AG04449 (cell line): Measurements from ENCODE around the gene LATS2.

ENCODE experiments used
- CTCF ChIA-PET: fragments of 350-600 bp; formaldehyde crosslinking; extraction: SDS; loops from one replicate; lab custom pipeline; 2021; ENCODE audit warnings: antibody characterized with exemption; lab: Yijun Ruan, JAX
- POLR2A ChIA-PET: fragments of 400-600, 350-600 bp; formaldehyde crosslinking; extraction: SDS; loops from one replicate; lab custom pipeline; 2020; ENCODE audit warnings: antibody characterized with exemption, inconsistent platforms; lab: Yijun Ruan, JAX
- DNase-seq: peaks from one replicate; pipeline ENCODE4 v3.0.0-alpha.2; 2010; ENCODE audit warnings: low read depth, low spot score
- H3K4me3 ChIP-seq: 2 replicates; pipeline ENCODE4 v1.5.1; 2011; ENCODE audit warnings: low read depth, mild to moderate bottlenecking, control low read depth, low read length
- TF ChIP-seq, protein P1 (sequence below): IDR thresholded peaks from one replicate; pipeline ENCODE4 v1.5.1; 2011; ENCODE audit warnings: mild to moderate bottlenecking, moderate library complexity, low read length, control low read depth, inconsistent platforms; ENCODE audit not compliant: insufficient read depth; ENCODE audit errors: missing control alignments

The LATS2 gene

GRCh38 chr13:20980430-20980829 is 81.0 kb downstream of the LATS2 start:
- ChIA-PET CTCF (no interaction called here), POLR2A (no interaction called here)
- no peak for DNase-seq
- TF ChIP-seq, protein P1, sequence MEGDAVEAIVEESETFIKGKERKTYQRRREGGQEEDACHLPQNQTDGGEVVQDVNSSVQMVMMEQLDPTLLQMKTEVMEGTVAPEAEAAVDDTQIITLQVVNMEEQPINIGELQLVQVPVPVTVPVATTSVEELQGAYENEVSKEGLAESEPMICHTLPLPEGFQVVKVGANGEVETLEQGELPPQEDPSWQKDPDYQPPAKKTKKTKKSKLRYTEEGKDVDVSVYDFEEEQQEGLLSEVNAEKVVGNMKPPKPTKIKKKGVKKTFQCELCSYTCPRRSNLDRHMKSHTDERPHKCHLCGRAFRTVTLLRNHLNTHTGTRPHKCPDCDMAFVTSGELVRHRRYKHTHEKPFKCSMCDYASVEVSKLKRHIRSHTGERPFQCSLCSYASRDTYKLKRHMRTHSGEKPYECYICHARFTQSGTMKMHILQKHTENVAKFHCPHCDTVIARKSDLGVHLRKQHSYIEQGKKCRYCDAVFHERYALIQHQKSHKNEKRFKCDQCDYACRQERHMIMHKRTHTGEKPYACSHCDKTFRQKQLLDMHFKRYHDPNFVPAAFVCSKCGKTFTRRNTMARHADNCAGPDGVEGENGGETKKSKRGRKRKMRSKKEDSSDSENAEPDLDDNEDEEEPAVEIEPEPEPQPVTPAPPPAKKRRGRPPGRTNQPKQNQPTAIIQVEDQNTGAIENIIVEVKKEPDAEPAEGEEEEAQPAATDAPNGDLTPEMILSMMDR, result no peak
- no peak overlapping the region for H3K4me3 ChIP-seq

DNA sequence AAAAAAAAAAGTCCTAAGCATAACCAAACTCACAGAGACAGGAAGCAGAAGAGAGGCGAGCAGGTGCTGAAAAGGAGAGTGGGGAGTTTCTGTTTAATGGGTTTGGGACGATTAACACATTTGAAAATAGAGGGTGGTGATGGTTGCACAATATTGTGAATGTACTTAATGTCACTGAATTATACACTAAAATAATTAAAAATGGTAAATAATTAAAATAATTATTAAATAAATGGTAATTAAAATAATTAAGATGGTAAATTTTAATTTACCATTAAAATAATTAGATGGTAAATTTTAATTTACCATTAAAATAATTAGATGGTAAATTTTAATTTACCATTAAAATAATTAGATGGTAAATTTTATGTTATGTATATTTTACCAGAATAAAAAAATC is 84.0 kb downstream of the LATS2 start:
- ChIA-PET CTCF (interaction anchor here (1.0 kb wide), 1 partner anchor 33 kb away, joined by 3 read pairs; no protein-coding TSS in a partner anchor), POLR2A (no interaction called here)

GRCh38 chr13:20974981-20975585 is 86.3 kb downstream of the LATS2 start:
- no peak overlapping the region for H3K4me3 ChIP-seq
- DNase-seq, result no peak
- CTCF ChIA-PET, result no interaction called here
- POLR2A ChIA-PET, result no interaction called here
- TF ChIP-seq, protein P1, result no peak

More for the DNA sequence above, 84.0 kb downstream of the LATS2 start:
- no peak overlapping the region for H3K4me3 ChIP-seq
- DNase-seq, result no peak
- TF ChIP-seq, protein P1, result no peak

GRCh38 chr13:20973886-20974425 is 87.4 kb downstream of the LATS2 start:
- TF ChIP-seq, protein P1, result no peak
- ChIA-PET POLR2A (no interaction called here), CTCF (no interaction called here)
- H3K4me3 ChIP-seq, result no peak overlapping the region
- DNase-seq, result no peak

DNA sequence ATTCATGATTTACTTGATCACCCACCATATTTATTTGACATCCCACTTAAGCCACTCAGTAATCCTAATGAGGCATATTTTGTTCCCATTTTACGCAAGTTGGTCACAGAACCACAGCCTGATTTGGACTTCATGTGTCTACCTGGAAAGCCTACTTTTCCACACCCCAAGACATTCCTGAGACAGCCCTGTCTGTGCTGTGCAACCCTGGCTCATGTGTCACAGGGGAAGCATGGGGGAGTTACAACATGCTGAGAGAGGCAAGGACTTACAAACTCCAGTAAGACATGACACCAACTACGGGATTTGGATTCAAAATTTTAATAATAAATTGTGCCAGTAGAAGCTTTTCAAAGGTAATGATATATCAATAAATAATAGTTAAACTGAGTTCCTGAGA is 88.7 kb downstream of the LATS2 start:
- ChIA-PET CTCF (interaction anchor here (1.2 kb wide), 1 partner anchor 9 kb away, joined by 4 read pairs; no protein-coding TSS in a partner anchor), POLR2A (no interaction called here)
- no peak for DNase-seq
- TF ChIP-seq, protein P1, result no peak
- H3K4me3 ChIP-seq, result no peak overlapping the region

DNA sequence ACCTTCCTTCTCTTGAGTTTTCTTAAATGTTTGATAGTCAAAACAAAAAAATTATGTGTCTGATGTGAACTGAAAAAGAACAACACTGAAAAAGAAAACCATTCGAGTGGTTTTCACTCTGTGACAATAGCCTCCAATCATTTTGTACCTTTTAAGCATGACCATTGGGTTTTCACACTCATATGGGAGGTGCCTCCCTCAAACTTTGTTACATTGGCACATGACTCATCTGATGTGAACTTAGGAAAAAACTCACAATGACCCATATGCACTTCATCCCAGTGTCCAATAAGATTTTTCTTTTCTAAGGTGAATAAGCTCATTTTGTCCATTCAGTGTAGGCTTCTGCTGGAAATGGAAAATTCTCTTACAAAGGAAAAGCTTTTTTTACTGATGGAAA is 92.2 kb downstream of the LATS2 start:
- no peak overlapping the region for H3K4me3 ChIP-seq
- TF ChIP-seq, protein P1, result no peak
- CTCF ChIA-PET, result no interaction called here
- POLR2A ChIA-PET, result no interaction called here
- no peak for DNase-seq
